PFSK-1 (cell line): Measurements from ENCODE around the gene PUDP.

Experiments used
- FOXP2 ChIP-seq: optimal IDR thresholded peaks from 2 replicates; pipeline ENCODE3; 2011; ENCODE audit warnings: borderline replicate concordance, control low read depth, inconsistent platforms; ENCODE audit not compliant: insufficient read depth; ENCODE audit errors: extremely low read length, extremely low read depth
- POLR2AphosphoS5 ChIP-seq: IDR thresholded peaks from 2 replicates; pipeline ENCODE4 v1.6.1; 2012; ENCODE audit warnings: low read depth, mild to moderate bottlenecking, control low read depth, low read length, moderate library complexity
- REST ChIP-seq, 2 experiments: IDR thresholded peaks; 2 replicates each; pipeline versions ENCODE4 v1.6.1 to v1.8.0; 2011 to 2012; ENCODE audit warnings: low read depth in 2 of 2, low read length in 2 of 2, control low read depth in 1 of 2, inconsistent platforms in 1 of 2, mild to moderate bottlenecking in 1 of 2, moderate library complexity in 1 of 2; ENCODE audit not compliant: insufficient read depth in 1 of 2
- SIN3A ChIP-seq: IDR thresholded peaks from 2 replicates; pipeline ENCODE4 v1.6.1; 2012; ENCODE audit warnings: mild to moderate bottlenecking, low read length, moderate library complexity, borderline replicate concordance; ENCODE audit not compliant: insufficient read depth
- TAF1 ChIP-seq: IDR thresholded peaks from 2 replicates; pipeline ENCODE4 v1.6.1; 2012; ENCODE audit warnings: low read length, control low read depth, borderline replicate concordance; ENCODE audit not compliant: insufficient read depth

PUDP gene

DNA sequence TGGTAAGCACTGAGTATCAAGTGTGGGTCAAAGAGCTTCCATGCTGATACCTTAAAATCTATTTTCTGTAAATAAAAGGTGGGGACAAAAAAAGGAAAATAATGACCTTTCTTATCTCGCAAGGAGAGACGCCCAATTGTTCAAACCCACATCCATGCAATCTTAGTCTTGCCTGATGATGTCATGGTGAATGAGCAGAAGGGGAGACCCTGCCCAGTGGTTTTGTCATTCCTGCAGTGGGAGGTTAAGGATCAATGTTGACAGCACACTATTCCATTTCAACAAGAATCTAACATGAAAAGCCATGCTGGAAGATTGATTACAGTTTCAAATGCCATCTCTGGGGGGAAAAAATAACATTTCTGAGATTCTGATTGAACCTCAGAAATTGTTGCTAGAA, 40.7 kb upstream of the PUDP start:
- no peak for TF ChIP-seq TAF1
- TF ChIP-seq SIN3A, result no peak
- no peak for TF ChIP-seq POLR2AphosphoS5
- TF ChIP-seq FOXP2, result no peak
- no peak for TF ChIP-seq REST (IDR thresholded peaks at IDR 0.05; ENCODE audit: insufficient read depth in 1 of 2, low read depth in 2 of 2, low read length in 2 of 2)

GRCh38 chrX:7184816-7185215, 36.9 kb upstream of the PUDP start:
- TF ChIP-seq FOXP2, result no peak
- no peak for TF ChIP-seq TAF1
- TF ChIP-seq SIN3A, result no peak
- TF ChIP-seq REST (IDR thresholded peaks at IDR 0.05; ENCODE audit: insufficient read depth in 1 of 2, low read depth in 2 of 2, low read length in 2 of 2), result no peak
- no peak for TF ChIP-seq POLR2AphosphoS5

DNA sequence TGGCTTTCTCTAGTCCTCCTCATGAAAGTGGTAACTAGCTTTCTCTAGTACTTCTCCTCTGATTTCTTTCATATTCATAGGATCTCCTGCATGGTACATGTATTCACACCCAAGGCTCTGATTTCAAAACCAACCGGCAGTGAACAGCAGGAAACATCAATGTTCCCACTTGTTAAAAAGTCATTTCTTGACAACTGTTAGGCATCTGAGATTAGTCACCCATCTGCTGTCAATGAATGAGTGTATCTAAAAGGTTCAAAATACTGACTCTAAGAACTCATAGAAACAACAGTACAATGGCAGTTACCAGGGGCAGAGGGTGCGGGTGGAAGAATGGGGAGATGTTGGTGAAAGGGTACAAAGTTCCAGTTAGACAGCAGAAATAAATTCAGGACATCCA, 31.5 kb upstream of the PUDP start:
- TF ChIP-seq POLR2AphosphoS5 (no peak), TAF1 (no peak), SIN3A (no peak), FOXP2 (no peak), REST (IDR thresholded peaks at IDR 0.05; ENCODE audit: insufficient read depth in 1 of 2, low read depth in 2 of 2, low read length in 2 of 2) (no peak)

- TF ChIP-seq SIN3A (no peak), TAF1 (no peak), REST (IDR thresholded peaks at IDR 0.05; ENCODE audit: insufficient read depth in 1 of 2, low read depth in 2 of 2, low read length in 2 of 2) (no peak), POLR2AphosphoS5 (no peak), FOXP2 (no peak)
These were observed 22.9 kb upstream of the PUDP start for GRCh38 chrX:7170898-7171297.

DNA sequence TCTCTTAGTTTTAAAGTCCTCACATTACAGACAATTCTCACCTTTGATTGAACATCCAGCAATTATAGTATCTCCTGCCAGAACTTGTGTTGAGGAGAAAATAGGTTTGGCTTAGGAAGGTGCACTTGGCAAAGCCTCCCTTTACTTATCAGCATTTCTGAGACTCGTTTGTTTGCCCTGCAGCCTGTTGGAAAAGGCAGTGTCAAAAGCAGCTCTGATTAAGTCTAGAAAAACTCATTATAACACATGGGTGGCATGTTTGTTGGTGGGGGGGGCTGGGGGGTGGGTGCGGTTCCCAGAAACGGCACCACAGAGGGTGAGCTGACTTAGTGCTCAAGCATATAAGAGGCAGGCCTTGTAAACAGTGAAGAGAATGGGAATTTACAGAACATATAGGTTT, 21.7 kb upstream of the PUDP start:
- TF ChIP-seq POLR2AphosphoS5 (no peak), REST (IDR thresholded peaks at IDR 0.05; ENCODE audit: insufficient read depth in 1 of 2, low read depth in 2 of 2, low read length in 2 of 2) (no peak), TAF1 (no peak), FOXP2 (no peak), SIN3A (no peak)
